ENCODE results near the gene AP1S2.

- TF ChIP-seq CTCF (IDR thresholded peaks at IDR 0.05 in 2 of 3, conservative IDR thresholded peaks at IDR 0.05 in 1 of 3; ENCODE audit: control insufficient read depth in 2 of 3, extremely low read depth in 1 of 3, insufficient read depth in 1 of 3, low read depth in 3 of 3, low read length in 3 of 3) (no peak), POLR2A (IDR thresholded peaks at IDR 0.05; ENCODE audit: low read depth, low read length) (no peak), BHLHE40 (IDR thresholded peaks at IDR 0.05; ENCODE audit: borderline replicate concordance in 1 of 2, low read depth in 2 of 2, low read length in 1 of 2) (no peak), ZNF274 (IDR thresholded peaks at IDR 0.05; ENCODE audit: insufficient read depth, insufficient read length) (no peak), SPI1 (IDR thresholded peaks at IDR 0.05; ENCODE audit: borderline replicate concordance, insufficient read depth, low read depth, low read length) (no peak)
These were observed 12.6 kb downstream of the AP1S2 start for GRCh38 chrX:15841853-15842516.

Data from GM12878 (cell line).